ENCODE data around the gene BEST2.
A peak's percentile ranks its signal among the peaks of the same experiment; 100 is the strongest.

The BEST2 gene

GRCh38 chr19:12720851-12721655 lies 30.5 kb upstream of the BEST2 start:
- peak; percentile 29 for DNase-seq
- Histone ChIP-seq H3K36me3 (ENCODE audit: control insufficient read depth in 1 of 2, insufficient read depth in 2 of 2, low read depth in 1 of 2, low read length in 2 of 2) (peaks cover 25 to 31% of the 10 kb centered on the region in 2 experiments), H4K91ac (ENCODE audit: low read length) (peak overlapping the region; percentile 84), H3K14ac (ENCODE audit: low read length in 2 of 2) (peak overlapping the region in 1 of 2 experiments; percentile 68), H4K8ac (ENCODE audit: low read length) (peak overlapping the region; percentile 67), H3K79me1 (replicated peaks; ENCODE audit: low read length, poor library complexity, severe bottlenecking) (peaks cover 5% of the 10 kb centered on the region), H2AFZ (ENCODE audit: low read depth, low read length) (peak overlapping the region; percentile 47), H3K27me3 (ENCODE audit: control insufficient read depth in 1 of 2, insufficient read depth in 1 of 2, low read length in 2 of 2) (no peaks in the 10 kb centered on the region), H3K23ac (ENCODE audit: low read length in 2 of 2) (no peak overlapping the region), H2BK120ac (ENCODE audit: low read depth, low read length) (peak overlapping the region; percentile 93), H3K4me3 (ENCODE audit: insufficient read depth in 1 of 2, low read depth in 1 of 2, low read length in 2 of 2) (peak overlapping the region; percentile 78 to 95), H3K4me2 (ENCODE audit: low read length, poor library complexity, severe bottlenecking) (peak overlapping the region; percentile 45), H3K9me3 (ENCODE audit: control insufficient read depth, low read length) (no peaks in the 10 kb centered on the region), H3K9ac (ENCODE audit: low read length) (peak overlapping the region; percentile 91), H3K27ac (ENCODE audit: low read length, poor library complexity, severe bottlenecking) (peak overlapping the region; percentile 88), H2BK12ac (ENCODE audit: low read length in 2 of 2) (peak overlapping the region in 1 of 2 experiments; percentile 21), H3K18ac (ENCODE audit: low read depth in 1 of 2, low read length in 2 of 2) (peak overlapping the region; percentile 84 to 91), H3K4ac (ENCODE audit: low read depth in 1 of 2, low read length in 2 of 2) (peak overlapping the region; percentile 79 to 95), H2BK15ac (ENCODE audit: low read depth, poor library complexity, severe bottlenecking) (peak overlapping the region; percentile 50), H3K4me1 (ENCODE audit: control insufficient read depth, insufficient read depth, low read depth, low read length) (peaks cover 16% of the 10 kb centered on the region), H2AK5ac (ENCODE audit: low read length, severe bottlenecking) (no peak overlapping the region), H2BK5ac (ENCODE audit: low read depth, low read length, poor library complexity, severe bottlenecking) (no peak overlapping the region)
- 39% methylated on average over 59 of the region's 59 CpGs for WGBS

GRCh38 chr19:12721656-12722565 lies 29.7 kb upstream of the BEST2 start:
- H2BK12ac ChIP-seq (ENCODE audit: low read length in 2 of 2) = no peak overlapping the region
- H2AFZ ChIP-seq (ENCODE audit: low read depth, low read length) = no peak overlapping the region
- peaks cover 16% of the 10 kb centered on the region for H3K4me1 ChIP-seq (ENCODE audit: control insufficient read depth, insufficient read depth, low read depth, low read length)
- H2BK120ac ChIP-seq (ENCODE audit: low read depth, low read length) = peak overlapping the region; percentile 93
- peak overlapping the region; percentile 48 for H3K4me2 ChIP-seq (ENCODE audit: low read length, poor library complexity, severe bottlenecking)
- H3K9me3 ChIP-seq (ENCODE audit: control insufficient read depth, low read length) = no peaks in the 10 kb centered on the region
- H3K9ac ChIP-seq (ENCODE audit: low read length) = peak overlapping the region; percentile 91
- H3K4ac ChIP-seq (ENCODE audit: low read depth in 1 of 2, low read length in 2 of 2) = peak overlapping the region; percentile 43 to 95
- peak overlapping the region; percentile 84 to 91 for H3K18ac ChIP-seq (ENCODE audit: low read depth in 1 of 2, low read length in 2 of 2)
- H4K91ac ChIP-seq (ENCODE audit: low read length) = peak overlapping the region; percentile 83
- peak; percentile 88 for DNase-seq
- H3K27ac ChIP-seq (ENCODE audit: low read length, poor library complexity, severe bottlenecking) = peak overlapping the region; percentile 88
- H2BK15ac ChIP-seq (ENCODE audit: low read depth, poor library complexity, severe bottlenecking) = peak overlapping the region; percentile 96
- peaks cover 5% of the 10 kb centered on the region for H3K79me1 ChIP-seq (replicated peaks; ENCODE audit: low read length, poor library complexity, severe bottlenecking)
- peak overlapping the region in 1 of 2 experiments; percentile 91 for H3K14ac ChIP-seq (ENCODE audit: low read length in 2 of 2)
- H3K27me3 ChIP-seq (ENCODE audit: control insufficient read depth in 1 of 2, insufficient read depth in 1 of 2, low read length in 2 of 2) = no peaks in the 10 kb centered on the region
- peak overlapping the region in 1 of 2 experiments; percentile 92 for H3K23ac ChIP-seq (ENCODE audit: low read length in 2 of 2)
- WGBS = under 1% methylated on average over 62 of the region's 65 CpGs
- H3K4me3 ChIP-seq (ENCODE audit: insufficient read depth in 1 of 2, low read depth in 1 of 2, low read length in 2 of 2) = peak overlapping the region; percentile 78 to 95
- peak overlapping the region; percentile 94 for H4K8ac ChIP-seq (ENCODE audit: low read length)
- peak overlapping the region; percentile 95 for H2BK5ac ChIP-seq (ENCODE audit: low read depth, low read length, poor library complexity, severe bottlenecking)
- peaks cover 21 to 26% of the 10 kb centered on the region in 2 experiments for H3K36me3 ChIP-seq (ENCODE audit: control insufficient read depth in 1 of 2, insufficient read depth in 2 of 2, low read depth in 1 of 2, low read length in 2 of 2)
- H2AK5ac ChIP-seq (ENCODE audit: low read length, severe bottlenecking) = peak overlapping the region; percentile 46

GRCh38 chr19:12722566-12723380 lies 28.8 kb upstream of the BEST2 start:
- Histone ChIP-seq H3K9ac (ENCODE audit: low read length) (peak overlapping the region; percentile 91), H2BK5ac (ENCODE audit: low read depth, low read length, poor library complexity, severe bottlenecking) (no peak overlapping the region), H2AFZ (ENCODE audit: low read depth, low read length) (peak overlapping the region; percentile 21), H3K14ac (ENCODE audit: low read length in 2 of 2) (peak overlapping the region in 1 of 2 experiments; percentile 96), H2BK12ac (ENCODE audit: low read length in 2 of 2) (peak overlapping the region in 1 of 2 experiments; percentile 83), H3K18ac (ENCODE audit: low read depth in 1 of 2, low read length in 2 of 2) (peak overlapping the region in 1 of 2 experiments; percentile 97), H4K91ac (ENCODE audit: low read length) (no peak overlapping the region), H3K4ac (ENCODE audit: low read depth in 1 of 2, low read length in 2 of 2) (peak overlapping the region; percentile 49 to 62), H3K9me3 (ENCODE audit: control insufficient read depth, low read length) (no peaks in the 10 kb centered on the region), H3K27ac (ENCODE audit: low read length, poor library complexity, severe bottlenecking) (peak overlapping the region; percentile 65), H3K79me1 (replicated peaks; ENCODE audit: low read length, poor library complexity, severe bottlenecking) (peaks cover 8% of the 10 kb centered on the region), H3K36me3 (ENCODE audit: control insufficient read depth in 1 of 2, insufficient read depth in 2 of 2, low read depth in 1 of 2, low read length in 2 of 2) (peaks cover 20 to 27% of the 10 kb centered on the region in 2 experiments), H2BK120ac (ENCODE audit: low read depth, low read length) (no peak overlapping the region), H3K4me1 (ENCODE audit: control insufficient read depth, insufficient read depth, low read depth, low read length) (peaks cover 16% of the 10 kb centered on the region), H3K4me2 (ENCODE audit: low read length, poor library complexity, severe bottlenecking) (peak overlapping the region; percentile 83), H2BK15ac (ENCODE audit: low read depth, poor library complexity, severe bottlenecking) (no peak overlapping the region), H3K23ac (ENCODE audit: low read length in 2 of 2) (peak overlapping the region in 1 of 2 experiments; percentile 49), H3K4me3 (ENCODE audit: insufficient read depth in 1 of 2, low read depth in 1 of 2, low read length in 2 of 2) (peak overlapping the region; percentile 78 to 95), H4K8ac (ENCODE audit: low read length) (peak overlapping the region; percentile 14), H3K27me3 (ENCODE audit: control insufficient read depth in 1 of 2, insufficient read depth in 1 of 2, low read length in 2 of 2) (no peaks in the 10 kb centered on the region), H2AK5ac (ENCODE audit: low read length, severe bottlenecking) (no peak overlapping the region)
- under 1% methylated on average over 23 of the region's 32 CpGs for WGBS
- peak; percentile 99 for DNase-seq

All from mesenchymal stem cell (in vitro differentiated cells and primary cell).